AG09319 (cell line): Measurements from ENCODE around the gene AK3.

Source experiments
- DNase-seq: peaks from one replicate; pipeline ENCODE4 v3.0.0-alpha.2; 2010; ENCODE audit warnings: low read depth; ENCODE audit errors: extremely low read depth
- TF ChIP-seq, protein P1 (sequence below): IDR thresholded peaks from 2 replicates; pipeline ENCODE4 v1.5.1; 2011; ENCODE audit warnings: low read depth, mild to moderate bottlenecking, inconsistent platforms, low read length, moderate library complexity

The AK3 gene

DNA sequence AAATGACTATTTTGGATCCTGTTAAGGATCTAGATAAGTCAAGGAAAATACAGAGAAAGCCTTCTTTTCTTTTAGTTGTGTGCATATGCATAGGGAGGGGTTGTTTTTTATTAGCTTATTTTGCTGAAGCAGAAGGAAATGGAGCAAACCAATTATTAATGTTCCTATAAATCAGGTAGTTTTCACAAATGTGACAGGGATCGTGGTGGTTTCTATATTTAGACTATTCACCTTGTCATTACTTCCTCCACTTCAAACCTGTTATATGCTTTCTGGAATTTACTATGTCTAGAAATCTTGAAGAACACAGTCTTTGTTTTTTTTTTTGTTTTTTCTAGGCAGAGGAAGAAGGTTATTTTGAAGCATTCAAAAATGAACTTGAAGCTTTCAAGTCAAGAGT is 39.5 kb downstream of the AK3 start:
- no peak for DNase-seq
- TF ChIP-seq, protein P1, sequence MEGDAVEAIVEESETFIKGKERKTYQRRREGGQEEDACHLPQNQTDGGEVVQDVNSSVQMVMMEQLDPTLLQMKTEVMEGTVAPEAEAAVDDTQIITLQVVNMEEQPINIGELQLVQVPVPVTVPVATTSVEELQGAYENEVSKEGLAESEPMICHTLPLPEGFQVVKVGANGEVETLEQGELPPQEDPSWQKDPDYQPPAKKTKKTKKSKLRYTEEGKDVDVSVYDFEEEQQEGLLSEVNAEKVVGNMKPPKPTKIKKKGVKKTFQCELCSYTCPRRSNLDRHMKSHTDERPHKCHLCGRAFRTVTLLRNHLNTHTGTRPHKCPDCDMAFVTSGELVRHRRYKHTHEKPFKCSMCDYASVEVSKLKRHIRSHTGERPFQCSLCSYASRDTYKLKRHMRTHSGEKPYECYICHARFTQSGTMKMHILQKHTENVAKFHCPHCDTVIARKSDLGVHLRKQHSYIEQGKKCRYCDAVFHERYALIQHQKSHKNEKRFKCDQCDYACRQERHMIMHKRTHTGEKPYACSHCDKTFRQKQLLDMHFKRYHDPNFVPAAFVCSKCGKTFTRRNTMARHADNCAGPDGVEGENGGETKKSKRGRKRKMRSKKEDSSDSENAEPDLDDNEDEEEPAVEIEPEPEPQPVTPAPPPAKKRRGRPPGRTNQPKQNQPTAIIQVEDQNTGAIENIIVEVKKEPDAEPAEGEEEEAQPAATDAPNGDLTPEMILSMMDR: no peak

DNA sequence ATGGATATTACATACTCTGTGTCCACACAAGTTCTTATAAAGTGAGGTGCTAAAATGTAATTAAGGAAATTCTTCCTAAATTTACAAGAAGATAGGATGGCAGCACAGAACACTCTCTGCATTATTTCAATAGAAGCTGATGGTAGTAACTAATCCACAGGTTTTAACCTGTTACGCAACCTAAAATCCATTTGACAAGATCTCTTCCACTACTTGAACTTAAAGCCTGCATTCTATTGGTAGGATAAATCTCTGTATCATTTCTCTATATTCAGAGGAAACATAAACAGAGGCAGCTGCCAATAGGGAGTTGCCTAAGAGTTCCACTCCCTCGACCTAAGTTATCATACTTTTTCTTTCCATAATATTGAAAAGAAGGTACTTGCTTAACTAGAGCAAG is 40.1 kb downstream of the AK3 start:
- TF ChIP-seq, protein P1: no peak
- DNase-seq: no peak

DNA sequence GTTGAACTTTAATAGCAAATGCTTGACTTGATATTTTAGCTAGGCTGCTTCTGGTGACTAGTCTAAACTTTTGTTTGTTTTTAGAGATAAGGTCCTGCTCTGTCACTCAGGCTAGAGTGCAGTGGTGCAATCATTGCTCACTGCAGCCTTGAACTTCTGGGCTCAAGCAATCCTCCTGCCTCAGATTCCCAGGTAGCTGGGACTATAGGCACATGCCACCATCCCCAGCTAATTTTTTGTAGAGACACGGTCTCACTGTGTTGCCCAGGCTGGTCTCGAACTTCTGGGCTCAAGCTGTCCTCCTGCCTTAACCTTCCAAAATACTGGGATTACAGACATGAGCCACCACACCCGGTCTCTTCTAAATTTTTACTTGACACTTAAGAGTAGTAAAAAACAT is 40.9 kb downstream of the AK3 start:
- DNase-seq: no peak
- TF ChIP-seq, protein P1: no peak

DNA sequence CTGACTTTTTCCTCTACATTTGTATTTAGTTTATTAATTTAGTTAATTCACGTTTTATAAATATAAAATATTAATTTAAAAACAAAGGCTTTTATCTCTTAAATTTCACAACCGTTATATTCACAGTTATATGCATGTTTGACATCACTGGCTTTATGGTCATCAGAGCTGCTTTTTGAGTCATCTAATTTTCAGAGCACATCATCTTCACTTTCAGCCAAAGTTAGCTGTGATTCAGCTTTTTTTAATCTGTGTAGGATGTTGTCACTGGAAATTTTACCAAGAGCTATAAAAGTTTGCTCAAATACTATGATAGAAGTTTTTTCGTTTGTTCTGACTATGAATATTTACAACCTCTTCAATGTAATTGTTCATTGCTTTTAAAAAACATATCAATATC is 49.2 kb downstream of the AK3 start:
- DNase-seq: no peak
- TF ChIP-seq, protein P1: no peak

DNA sequence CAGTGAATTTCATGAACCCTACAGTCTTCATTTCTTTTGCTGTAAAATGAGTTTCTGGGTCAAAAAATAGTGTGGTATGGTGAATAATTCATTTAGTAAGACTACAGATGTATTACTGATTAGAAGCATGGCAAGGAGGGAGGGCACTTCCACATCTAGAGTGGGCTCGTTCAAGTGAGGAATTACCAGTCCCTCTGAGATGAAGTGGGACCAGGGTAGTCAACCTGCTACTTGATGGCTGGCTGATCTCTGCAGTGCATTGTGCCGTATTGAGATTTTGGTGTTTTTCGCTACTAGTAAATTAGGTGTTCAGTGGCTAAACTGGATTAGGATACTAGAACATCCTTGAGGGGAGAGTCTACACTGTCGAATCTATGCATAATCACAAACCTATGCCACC is 50.9 kb downstream of the AK3 start:
- TF ChIP-seq, protein P1: no peak
- DNase-seq: no peak

DNA sequence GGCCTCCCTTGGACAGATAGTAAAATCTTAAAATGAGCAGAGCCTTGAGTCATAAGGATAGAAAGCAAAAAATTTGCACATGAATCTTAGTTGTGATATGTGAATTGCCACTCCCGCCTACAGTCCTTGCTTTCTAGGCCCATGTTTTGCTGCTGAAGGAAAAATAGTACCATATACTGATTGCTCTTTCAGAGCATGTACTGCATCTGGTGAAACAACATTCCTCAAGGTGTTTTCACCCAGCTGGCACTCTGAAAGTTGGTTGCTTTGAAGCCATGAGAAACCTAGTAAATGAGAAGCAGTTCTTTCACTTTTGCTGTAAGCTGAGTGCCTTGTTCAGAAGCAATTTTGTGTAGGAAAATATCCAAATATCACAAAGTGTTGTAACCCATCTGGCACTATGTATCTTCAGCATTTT is 51.3 kb downstream of the AK3 start:
- no peak for DNase-seq
- TF ChIP-seq, protein P1: no peak

DNA sequence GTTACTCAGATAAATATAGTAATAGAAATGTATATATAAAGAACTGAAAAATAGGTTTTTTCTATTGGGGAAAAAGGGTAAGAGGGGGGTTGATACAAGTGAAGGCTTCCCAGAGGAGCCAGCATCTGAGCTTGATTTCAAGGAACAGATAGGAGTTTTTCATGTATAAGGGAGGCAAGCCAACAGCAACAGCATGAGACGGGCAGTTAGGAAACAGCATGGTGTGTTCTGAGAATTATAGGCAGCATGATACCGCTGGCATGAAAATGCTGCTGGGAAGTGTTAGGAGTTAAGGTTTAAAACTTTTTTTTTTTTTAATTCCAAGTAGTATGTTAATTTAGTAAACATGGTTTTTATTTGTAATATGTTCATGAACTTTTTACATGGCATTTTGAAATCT is 52.0 kb downstream of the AK3 start:
- no peak for DNase-seq
- TF ChIP-seq, protein P1: no peak

DNA sequence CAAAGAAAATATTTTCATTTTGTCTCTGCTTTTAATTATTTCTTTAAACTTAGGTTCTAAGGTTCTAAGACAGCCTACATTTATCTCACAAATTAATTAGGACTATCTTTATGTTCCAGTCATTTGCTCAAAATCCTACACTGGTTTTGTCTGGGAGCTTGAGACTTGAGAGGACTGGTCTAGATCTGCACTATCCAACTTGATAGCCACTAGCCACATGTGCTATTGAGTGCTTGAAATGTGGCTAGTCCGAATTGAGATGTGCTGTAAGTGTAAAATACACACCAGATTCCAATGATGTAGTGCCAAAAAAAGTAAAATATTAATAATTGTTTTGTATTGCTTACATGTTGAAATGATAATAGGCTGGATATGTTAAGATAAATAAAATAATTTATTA is 54.4 kb downstream of the AK3 start:
- TF ChIP-seq, protein P1: no peak
- no peak for DNase-seq
